OCI-LY1 (cell line): ENCODE results near the gene LGALSL.

ENCODE experiments used
- EZH2 ChIP-seq: fragments of 200-600 bp; sonication (generic), shearing (Covaris generic); IDR thresholded peaks from 2 replicates; pipeline ENCODE4 v1.8.0; 2017; ENCODE audit warnings: borderline replicate concordance, mixed run types, mild to moderate bottlenecking, antibody characterized with exemption, low read length, moderate library complexity, mixed read lengths
- TF ChIP-seq, protein P1 (sequence below): fragments of 200-600 bp; sonication (generic), shearing (Covaris generic); IDR thresholded peaks from 2 replicates; pipeline ENCODE4 v1.5.1; 2017; ENCODE audit warnings: mild to moderate bottlenecking, antibody characterized with exemption, low read length, moderate library complexity, mixed read lengths

DNA sequence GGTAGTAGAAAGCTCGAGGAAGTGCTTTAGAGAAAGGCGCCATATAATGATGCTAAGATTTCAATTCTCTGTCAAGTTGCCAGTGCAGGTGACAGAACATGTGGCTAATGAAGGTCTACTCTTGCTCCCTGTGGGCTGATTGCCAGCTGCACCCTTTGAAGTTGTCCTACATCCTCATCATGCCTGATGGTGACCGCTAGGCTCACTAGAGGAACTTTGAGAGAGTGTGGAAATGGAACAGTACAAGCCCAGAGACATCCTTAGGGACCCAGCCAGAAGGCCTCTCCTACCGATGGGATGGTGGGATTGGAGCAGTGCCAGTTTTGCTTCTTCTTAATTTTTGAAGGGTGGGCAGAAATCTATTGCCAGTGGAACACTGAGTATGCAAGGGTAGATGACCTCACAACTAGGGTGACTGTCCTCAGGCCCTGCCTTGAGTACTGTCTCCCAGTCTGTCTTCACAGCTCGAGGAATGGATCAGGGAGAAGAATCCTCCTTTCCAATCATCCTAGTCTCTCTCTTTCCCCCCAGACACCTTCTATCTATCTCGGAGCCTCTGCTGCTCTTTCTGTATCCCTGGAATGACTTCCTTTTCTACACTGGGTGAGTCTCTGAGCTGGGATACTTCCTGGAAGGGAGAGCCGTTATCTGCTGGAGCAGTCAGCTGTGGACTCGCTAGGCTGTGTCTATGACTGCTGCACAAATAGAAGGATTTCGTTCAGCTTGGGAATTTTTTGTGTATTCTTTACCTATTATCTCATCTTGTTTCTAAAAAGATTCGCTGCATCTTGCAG is 33.5 kb downstream of the LGALSL start:
- TF ChIP-seq, protein P1, sequence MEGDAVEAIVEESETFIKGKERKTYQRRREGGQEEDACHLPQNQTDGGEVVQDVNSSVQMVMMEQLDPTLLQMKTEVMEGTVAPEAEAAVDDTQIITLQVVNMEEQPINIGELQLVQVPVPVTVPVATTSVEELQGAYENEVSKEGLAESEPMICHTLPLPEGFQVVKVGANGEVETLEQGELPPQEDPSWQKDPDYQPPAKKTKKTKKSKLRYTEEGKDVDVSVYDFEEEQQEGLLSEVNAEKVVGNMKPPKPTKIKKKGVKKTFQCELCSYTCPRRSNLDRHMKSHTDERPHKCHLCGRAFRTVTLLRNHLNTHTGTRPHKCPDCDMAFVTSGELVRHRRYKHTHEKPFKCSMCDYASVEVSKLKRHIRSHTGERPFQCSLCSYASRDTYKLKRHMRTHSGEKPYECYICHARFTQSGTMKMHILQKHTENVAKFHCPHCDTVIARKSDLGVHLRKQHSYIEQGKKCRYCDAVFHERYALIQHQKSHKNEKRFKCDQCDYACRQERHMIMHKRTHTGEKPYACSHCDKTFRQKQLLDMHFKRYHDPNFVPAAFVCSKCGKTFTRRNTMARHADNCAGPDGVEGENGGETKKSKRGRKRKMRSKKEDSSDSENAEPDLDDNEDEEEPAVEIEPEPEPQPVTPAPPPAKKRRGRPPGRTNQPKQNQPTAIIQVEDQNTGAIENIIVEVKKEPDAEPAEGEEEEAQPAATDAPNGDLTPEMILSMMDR, result no peak
- no peak for TF ChIP-seq EZH2
